DMS79 (cell line): ENCODE data around the gene C12orf75.
"Not testable (repeated sequence)": the region's sequence is repeated elsewhere in the genome, so short reads cannot be mapped to it uniquely, and the experiment has no call there.

ENCODE experiments used
- DNase-seq: peaks from one replicate; lab custom pipeline; 2025; lab: John Stamatoyannopoulos, UW

The C12orf75 gene

DNA sequence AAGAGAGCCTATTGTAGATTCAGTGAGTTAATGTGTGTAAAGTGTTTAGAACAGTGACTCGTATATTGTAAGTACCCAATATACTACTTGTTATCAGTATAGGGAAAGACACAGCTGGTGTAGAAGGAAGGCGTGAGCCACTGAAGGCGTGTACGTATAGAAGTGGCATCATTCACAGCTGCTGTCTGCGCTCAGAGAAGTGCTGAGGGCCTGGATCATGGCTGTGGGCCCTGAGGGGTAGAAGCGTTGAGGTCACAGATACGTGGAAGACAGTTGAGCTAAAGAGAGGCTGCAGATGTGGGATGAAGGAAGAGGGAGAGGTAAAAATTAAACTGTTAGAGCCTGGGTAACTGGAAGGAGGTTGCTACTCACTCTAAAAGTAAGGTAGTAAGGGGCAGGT is 5.9 kb downstream of the C12orf75 start:
- no peak for DNase-seq

DNA sequence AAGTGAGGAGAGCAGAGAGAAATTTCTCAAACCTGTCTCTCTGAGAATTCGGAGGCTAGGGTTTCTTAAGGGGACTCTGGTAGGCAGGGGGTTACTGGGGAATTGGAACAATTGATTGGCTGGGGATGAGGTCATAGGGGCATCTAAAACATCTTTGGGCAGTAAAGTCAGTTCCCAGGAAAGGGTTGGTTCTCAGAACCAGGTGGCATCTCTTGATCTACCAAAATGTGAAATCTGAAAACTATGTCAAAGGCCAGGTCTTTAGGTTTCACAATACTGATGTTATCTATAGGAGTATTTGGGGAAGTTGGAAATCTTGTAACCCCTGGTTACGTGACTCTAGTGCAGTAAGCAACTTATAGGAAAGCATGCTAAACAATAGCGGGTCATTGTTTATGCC is 6.9 kb downstream of the C12orf75 start:
- DNase-seq: no peak

DNA sequence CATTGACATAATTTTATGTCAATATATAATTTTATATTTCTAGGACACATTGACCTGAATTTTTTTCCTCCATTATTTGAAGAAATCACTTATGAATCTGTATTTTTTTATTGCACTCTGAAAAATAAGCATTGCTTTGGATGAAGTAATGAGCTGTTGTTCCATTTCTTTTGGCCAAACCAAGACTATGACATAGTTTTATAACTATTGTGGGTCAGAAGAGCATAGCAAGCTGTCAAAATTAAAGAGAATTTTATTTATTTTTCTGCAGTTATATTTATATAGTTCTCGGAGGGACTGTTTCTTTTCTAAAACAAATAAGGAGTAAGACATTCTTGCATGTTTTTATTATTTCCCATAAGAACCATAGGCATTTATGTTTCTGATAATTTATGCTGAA is 8.5 kb downstream of the C12orf75 start:
- no peak for DNase-seq

DNA sequence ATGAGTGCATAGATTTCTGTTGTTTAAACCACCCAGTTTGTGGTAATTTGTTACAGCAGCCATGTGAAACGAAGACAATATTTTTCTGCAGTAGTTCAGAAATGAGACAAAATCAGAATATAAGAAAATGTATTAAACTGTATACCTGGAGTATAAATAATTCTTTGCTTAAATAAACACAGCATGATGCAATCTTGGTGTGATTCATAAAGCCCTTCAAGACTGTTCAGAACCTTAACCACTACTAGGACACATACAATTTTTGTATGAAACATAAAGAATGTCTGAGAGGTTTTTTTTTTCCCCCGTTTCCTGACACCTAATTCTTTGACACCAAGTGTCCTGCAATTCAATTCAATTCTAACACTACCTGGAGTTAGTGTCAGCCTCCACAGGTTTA is 10.5 kb downstream of the C12orf75 start:
- DNase-seq: no peak

DNA sequence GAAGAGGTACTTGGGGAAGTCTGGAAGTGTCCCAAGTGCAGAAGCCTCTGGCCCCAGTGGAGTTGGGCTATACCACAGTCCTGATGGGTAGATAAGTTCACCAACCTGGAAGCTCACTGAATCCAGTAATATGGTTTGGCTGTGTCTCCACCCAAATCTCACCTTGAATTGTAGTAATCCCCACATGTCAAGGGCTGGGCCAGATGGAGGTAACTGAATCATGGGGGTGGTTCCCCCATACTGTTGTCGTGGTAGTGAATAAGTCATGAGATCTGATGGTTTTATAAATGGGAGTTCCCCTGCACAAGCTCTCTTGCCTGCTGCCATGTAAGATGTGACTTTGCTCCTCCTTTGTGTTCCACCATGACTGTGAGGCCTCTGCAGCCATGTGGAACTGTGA is 11.1 kb downstream of the C12orf75 start:
- not testable (repeated sequence) for DNase-seq

DNA sequence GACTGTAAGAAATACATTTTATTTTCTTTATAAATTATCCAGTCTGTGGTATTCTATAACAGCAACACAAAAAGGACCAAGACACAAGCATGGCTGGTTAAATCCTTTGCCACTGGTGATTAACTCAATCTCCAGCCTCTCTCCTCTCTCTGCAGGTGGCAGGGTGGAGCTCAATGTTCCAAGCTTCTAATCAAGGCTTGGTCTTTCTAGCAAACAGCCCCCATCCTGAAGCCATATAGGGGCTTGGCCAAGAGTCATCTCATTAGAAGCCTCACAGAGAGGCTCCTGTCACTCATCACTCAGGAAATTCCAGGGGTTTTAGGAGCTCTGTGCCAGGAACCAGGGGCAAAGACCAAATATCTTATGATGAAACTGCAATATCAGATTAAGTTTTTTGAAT is 12.0 kb downstream of the C12orf75 start:
- no peak for DNase-seq

DNA sequence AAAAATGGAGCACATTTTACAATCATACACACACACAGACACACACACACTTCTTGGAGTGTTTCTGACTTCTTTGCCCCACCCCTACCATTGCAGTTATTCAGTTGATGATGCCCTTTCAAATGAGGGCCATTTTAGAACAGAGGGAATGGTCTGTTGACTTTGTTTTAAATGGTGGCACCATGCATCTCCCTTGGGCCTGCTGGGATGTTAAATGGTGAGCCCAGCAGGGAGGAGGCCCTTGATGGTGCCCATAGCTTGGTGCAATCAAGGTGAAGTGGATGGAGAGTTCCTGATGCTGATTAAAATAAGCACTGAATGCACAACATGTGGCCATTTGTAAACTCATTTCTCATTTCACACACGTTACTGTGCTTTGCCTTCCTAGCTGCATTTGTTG is 13.3 kb downstream of the C12orf75 start:
- peak; percentile 61 for DNase-seq

DNA sequence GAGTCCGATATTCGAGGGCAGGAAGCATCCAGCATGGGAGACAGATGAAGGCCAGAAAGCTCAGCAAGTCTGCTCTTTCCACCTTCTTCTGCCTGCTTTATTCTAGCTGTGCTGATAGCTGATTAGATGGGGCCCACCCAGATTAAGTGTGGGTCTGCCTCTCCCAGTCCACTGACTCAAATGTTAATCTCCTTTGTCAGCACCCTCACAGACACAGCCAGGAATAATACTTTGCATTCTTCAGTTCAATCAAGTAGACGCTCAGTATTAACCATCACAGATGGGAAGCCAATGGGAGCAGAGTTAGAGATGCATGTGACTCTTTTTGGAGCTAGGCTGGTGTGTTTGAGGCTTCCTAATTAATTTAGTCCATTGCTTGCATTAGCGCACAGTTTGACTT is 17.0 kb downstream of the C12orf75 start:
- no peak for DNase-seq

DNA sequence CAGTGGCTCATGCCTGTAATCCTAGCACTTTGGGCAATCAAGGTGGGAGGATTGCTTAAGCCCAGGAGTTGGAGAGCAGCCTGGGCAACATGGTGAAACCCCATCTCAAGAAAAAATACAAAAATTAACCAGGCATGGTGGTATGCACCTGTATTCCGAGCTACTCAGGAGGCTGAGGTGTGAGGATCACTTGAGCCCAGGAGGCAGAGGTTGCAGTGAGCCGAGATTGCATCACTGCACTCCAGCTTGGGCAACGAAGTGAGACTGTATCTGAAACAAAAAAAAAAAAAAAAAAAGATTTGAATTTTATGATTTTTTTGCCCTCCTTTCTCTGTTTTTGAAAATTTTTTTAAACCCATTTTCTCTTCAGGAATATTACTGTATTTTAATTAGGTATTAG is 17.7 kb downstream of the C12orf75 start:
- no peak for DNase-seq

DNA sequence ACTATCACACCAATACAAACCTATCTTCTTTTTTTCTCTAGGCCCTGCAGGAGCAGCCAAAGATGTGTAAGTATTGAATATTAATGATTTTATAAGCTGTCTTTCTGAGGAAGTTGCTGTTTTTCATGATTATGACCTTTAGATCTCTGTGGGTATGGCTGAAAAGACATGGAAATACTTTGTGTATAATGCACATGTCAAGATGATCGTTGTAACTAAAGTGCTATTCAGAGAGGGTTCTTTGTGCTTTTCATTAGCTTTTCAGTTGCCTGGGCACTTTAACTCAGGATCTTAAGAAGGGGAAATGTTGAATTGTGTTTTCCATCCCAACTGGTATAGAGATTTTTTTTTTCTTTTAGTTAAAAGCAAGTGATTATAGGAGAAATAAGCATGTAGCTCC is 18.1 kb downstream of the C12orf75 start:
- DNase-seq: peak; percentile 62

DNA sequence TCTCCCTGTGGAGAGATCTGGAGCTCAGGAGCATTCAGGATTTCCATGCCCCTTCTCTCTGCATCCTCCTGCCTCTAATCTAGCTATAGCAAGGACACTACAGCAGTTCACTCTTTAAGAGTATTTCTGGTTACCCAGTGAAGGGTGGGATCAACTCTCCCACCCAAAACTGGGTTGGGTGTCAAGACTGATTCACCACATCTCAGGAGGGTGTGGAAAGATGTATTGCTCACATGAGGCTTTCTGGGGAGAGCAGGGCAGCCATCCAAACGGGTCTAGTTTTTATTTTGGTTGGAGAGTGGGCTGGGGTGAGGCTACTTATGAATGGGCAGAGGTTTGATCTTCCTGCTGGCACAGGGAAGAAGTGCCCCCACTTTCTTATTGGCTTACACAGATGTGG is 18.6 kb downstream of the C12orf75 start:
- no peak for DNase-seq

DNA sequence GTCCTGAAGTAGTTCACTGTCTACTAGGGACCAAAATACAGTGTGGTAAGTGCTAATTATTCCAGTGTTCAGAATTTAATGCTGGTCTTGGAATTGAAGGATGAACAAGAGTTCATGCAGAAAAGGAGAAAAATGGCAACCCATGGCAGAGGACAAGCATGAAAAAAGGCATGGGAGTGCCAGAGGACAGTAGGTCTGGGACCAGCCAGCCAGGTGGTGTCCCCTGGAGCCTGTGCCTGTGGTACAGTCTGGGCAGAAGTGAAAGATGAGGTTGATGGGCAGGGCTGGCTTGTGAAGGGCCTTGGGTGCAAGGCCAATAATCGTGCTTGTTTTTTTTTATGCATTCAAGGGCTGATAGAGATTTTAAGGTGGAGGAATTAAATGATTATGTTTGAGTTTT is 21.0 kb downstream of the C12orf75 start:
- DNase-seq: no peak

DNA sequence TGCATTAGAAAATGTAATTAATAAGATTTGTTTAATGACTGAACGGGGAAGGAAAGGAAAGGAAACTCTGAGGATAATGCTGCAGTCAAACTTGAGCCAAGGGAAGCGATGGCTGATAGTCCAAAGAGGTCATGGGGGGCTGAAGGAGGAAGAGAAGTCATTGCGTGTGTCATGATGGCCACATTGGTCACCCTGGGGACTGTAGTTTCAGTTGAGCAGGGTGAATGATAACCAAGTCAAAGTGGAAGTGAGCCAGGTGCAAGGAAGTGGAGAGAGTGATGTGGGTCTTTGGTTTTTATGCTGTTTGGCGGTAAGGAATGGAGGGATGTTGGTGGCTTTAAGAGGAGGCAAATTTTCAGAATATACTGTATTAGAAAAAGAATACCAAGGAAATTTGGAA is 21.6 kb downstream of the C12orf75 start:
- DNase-seq: no peak

DNA sequence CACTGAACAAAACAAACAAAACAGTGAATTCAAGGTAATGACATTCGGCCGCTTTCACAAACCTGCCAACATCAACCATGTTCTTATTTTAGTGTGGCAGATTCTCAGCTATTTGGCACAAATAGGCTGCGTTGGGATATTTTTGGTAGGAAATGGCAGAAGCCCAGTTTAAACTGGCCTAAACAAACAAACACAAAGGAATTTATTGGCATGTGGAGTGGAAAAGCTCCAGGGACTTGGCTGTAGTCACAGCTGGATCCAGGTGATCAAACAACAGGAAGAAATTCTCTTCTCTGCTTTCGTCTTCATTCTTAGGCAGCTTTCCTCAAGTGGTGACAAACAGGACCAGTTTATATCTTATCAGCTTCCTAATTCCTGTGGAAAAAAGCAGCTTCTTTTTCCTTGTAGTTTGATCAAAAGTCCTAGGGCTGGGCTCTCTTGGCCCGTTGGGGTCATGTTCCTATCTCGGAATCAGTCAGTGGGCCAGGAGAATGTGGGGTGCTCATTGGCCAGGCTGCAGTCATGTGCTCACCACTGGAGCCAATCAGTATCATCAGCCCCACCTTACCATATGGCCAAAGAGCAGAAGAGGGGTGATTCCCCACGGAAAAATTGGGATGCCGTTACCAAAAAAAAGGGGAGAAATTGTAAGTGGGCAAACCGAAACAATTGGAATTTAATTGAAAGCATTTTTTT is 22.6 kb downstream of the C12orf75 start:
- no peak for DNase-seq

DNA sequence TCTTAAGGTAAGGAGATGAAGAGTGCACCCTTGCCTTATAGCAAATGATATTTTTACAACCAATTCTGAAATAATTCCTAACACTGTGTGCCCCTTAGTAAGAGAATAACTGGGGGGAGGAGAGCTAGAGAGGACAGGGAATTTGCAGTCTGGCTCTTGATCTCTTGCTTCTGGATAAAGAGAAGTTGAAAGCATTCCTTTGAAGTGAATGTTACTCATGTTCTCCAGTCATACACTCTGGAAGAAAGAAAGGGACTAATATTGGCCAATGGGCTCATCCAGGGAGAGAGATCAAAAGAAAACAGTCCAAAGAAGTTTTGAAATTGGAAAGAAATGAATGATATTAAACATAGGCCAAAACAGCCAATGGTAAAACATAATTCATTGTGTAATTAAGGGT is 25.3 kb downstream of the C12orf75 start:
- DNase-seq: no peak

DNA sequence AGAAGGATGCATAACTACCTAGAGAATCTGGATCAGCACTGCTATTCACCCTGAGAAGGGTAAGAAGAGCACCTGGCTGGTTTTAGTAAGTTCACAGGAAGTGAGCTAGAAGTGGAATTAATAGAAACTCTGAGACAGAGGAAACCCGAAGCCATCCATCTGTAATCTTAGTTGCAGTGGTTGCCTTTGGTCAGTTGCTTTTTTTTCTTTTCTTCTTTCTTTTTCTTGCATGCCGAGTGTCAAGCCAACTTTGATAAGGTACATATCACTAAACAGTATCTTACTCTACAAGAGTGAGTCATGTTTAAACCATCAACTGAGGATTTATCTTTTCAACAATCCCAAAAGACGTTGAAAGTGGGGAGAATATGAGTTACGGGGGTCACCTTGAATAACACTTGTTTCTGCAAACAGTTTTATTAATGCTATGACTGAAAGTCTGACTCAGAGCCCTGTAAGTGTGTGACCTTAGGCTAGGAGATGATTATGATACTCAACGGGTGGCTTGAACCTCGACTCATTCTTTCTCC is 26.7 kb downstream of the C12orf75 start:
- no peak for DNase-seq

DNA sequence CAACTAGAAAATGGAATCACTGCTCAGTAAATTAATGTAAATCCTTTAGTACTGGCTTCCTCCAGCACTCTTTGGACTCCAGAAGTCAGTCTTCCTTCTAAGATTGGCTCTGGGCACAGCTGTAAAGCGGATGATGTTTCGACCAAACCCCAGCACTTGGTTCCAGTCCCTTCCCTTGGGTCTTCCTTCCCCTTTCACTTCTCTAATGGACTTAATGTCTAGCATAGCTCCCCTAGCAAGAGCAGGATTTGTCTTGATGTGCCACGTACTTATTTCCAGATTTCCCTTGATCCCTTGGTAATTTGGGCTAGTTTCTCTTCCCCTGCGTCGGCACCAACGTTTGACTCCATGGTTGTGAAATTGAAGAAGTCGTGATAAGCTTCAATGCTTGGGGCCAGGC is 28.3 kb downstream of the C12orf75 start:
- no peak for DNase-seq

DNA sequence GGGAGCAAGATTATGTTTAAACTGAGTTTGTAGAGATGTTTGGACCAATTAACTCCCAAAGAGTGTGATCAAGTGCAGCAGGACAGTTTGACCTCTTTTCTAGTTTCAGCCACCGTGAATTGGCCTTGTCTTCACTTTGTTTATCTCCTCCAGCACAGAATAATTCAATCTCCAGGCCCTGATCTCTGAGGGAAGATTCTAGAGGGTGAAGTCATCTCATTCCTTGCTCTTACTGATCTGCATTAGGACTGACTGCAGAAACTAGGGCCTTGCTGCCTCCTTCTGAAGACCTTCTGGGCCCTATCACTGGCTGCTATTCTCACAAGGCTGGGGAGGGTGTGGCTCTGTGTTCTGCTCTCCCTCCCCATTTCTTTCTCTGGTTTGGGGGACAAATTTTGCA is 29.4 kb downstream of the C12orf75 start:
- no peak for DNase-seq

DNA sequence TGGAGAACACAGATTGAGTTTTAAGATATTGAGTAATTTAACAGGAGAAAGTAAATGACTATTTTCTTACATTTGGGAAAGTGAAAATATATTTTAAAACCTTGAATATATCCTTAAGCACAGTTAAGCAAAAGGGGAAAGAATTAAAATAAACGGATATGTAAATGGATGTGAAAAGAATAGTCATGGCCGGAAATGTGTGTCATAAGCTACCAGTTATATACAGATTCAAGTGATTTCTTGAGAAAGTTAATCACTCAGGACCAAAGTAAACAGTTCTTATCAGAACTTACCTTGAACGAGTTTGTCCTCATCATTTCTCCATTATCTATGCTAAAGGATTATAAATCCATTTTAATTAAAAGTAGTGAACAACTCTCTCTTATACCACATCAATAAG is 33.4 kb downstream of the C12orf75 start:
- no peak for DNase-seq

DNA sequence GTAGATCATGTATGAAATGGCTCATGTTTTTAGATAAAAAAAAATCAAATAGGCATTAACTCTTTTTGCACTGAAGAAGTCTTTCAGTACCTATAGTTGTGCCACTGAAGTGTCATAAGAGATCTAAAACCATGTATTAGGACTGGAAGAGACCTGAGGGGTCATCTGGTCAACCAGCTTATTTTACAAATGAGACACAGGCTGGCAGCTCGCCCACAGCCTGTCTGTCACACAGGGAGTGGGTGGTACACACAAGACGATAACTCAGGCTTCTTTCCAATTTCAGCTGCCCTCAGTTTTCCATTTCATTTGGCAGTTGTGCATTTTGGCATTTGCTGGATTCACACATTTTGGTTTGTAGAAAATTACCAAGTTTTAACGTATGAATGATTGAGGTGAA is 34.7 kb downstream of the C12orf75 start:
- no peak for DNase-seq

DNA sequence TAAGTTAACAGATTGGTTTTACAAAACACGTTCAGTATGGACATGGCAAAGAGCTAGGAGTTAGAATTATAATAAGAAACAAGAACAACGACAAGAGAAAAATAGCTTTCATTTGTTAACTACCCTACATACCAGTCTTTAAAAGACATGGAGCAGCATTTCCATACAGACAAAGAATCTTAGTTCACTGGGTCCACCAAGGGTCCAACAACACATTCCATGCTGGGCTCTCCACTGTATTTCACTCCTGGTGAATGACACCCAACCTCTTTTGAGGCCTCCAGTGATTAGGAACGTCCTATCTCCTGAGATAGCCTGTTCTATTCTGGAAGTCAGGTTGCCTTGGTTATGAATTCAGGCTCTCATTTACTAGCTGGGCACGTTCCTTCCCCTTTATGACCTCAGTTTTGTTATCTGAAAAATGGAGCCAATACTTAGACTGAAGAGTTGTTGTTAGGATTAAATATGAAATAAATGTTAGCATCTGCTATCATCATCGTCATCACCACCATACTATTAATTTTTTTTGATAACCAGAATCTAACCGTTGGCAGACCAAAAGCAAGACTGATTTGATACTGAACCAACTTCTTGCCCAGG is 37.7 kb downstream of the C12orf75 start:
- DNase-seq: no peak

DNA sequence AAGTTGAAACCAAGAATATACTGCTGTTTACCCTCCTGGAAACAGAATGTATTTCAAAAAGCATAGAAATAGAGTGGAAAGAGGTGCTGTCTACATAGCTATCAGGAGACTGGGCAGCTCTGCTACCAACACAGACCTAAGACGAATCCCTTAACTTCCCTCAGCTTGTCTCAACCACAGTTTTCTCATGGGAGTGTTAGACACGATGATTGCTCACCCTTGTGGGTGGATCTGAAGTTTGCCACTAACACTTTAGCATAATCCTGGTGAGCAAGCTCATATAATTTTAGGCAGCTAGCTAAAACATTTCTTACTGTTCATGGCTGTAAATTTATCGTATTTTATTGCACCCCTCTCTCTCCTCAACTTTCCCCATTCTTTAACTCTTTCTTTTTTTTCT is 38.5 kb downstream of the C12orf75 start:
- DNase-seq: no peak

DNA sequence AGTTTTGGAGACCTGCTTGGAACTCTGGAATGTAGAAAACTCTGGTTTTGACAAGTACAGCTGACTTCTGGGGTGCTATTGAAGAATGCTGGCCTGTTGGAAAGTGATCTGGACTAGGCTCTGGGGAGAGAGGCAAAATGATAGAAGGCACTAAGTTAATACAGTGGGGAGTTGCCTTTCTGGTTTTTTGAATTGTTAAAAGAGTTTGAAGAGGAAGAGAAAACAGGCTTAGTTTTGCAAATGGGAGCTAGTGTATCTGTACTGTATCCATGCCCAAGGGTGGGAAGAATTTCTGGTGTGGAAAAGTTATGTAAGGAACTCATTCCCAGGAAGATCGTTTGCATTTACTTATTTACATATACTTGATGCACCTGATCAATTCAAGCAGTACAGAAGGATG is 43.8 kb downstream of the C12orf75 start:
- no peak for DNase-seq

DNA sequence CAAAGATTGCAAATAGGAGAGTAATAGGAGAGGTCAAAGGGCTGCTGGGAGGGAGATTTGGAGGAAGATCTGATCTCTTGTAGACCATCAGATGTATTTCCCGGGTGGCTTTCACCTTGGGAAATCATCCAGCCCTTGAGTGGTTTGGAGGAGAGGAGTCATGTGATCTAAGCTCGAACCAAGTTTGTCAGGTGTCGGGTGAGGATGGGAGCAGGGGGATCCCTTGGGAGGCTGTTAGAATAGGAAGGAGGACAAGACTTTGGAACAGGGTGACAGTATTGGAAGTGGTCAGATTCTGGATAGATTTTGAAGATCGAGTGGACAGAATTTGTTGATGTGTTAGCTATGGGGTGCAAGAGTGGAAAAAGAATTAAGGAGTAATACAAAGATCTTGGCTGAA is 46.6 kb downstream of the C12orf75 start:
- DNase-seq: no peak
